KG1 (cell line): ENCODE data around the gene CADM2.
A peak's percentile ranks its signal among the peaks of the same experiment; 100 is the strongest.

ENCODE experiments used
- DNase-seq: peaks from one replicate; lab custom pipeline; 2025; lab: John Stamatoyannopoulos, UW

CADM2 gene

DNA sequence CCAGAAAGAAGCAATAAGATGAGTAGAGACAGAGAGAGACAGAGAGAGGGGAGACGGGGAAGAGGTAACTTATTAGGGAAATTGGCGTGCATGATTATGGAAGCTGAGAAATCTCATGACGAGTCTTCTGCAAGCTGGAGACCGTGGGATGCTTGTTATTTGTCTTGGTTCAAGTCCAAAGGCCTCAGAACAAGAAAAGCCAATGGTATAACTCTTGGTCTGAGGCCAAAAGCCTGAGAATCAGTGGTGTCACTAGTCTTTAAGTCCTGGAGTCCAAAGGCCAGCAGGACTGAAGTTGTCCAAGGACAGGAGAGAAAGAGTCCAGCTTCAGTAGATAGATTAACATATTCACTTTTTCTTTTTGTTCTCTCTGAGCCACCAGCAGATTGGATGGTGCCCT, 613.6 kb downstream of the CADM2 start:
- no peak for DNase-seq

GRCh38 chr3:85572978-85573377, 614.2 kb downstream of the CADM2 start:
- no peak for DNase-seq

DNA sequence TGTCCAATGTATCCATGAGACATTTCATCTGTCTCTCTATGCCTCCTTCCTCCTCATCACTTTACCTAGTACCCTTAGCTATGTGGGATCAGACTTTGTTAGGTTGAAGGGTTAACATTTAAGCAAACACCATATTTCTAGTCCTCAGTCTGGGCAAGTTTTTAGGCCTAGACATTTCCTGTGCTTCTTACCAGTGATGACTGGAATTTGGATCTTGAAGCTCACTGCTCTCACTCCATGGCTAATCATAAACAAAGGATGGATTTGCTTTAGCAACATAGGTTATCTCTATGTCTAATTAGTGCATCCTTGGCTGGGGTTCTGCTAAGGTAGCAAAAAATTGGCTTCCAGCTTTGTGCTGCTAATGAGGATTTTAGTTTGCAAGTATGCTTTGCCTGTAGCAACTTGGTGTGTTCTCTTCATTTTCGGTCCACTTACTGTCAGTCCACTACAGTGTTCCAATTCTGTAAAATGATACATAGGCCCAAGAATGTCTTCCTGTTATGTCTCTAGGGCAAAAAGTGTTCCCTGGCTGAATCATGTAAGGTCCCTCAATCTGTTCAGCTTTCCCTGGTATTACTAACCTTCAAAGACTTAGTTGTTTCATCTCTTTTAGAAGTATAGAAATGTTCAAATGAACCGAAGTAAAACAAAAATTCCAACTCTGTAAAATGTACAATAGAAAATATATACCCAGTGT, 615.4 kb downstream of the CADM2 start:
- no peak for DNase-seq

DNA sequence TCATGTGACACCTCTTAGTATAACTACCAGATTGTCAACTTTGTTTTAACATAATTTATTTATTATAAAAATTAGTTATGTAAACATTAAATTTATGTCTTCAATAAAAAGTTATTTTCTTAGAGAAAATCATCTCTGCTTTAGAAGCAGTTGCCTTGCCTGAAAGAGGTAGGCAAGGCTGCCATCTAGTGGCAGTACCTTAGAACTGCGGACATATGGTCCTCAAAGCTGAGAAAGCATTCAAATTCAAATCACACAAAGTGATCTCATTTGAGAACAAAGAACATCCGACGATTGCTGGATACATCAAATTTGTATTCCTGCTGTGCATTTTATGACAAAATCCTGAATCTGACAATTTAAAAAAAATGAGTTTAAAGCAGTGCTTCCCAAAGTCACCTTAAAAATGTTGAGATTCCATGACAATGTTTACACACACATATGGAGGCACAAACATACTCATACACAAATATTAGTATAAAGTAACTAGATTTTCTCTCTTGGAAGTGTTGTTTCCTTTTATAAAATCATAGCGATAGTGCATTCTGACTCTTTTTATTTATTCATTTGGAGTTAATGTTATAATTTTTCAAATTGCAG, 617.4 kb downstream of the CADM2 start:
- peak; percentile 36 for DNase-seq

GRCh38 chr3:85576697-85577200, 618.0 kb downstream of the CADM2 start:
- DNase-seq: no peak

- DNase-seq: no peak
These were observed 626.1 kb downstream of the CADM2 start for GRCh38 chr3:85584779-85585356.

- DNase-seq: no peak
These were observed 627.2 kb downstream of the CADM2 start for GRCh38 chr3:85586018-85586417.

DNA sequence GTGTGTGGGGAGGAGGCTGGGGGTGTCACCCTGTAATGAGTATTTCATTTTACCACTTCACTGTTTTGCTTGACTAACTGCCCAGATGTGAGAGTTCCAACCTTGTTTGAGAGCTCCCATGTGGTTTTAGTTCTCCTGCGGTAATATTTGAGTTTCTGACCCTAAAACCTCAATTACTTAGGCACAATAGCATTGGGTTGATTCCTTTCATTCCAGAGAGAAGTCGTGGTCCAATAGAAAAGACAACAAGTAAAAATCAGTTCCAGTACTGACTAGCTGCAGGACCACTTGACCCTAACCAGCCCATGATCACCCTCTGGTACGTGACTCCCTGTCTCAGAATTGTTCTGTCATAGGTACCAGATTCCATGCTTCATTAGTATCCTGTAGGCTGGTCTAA, 630.4 kb downstream of the CADM2 start:
- DNase-seq: no peak

GRCh38 chr3:85591451-85591850, 632.7 kb downstream of the CADM2 start:
- DNase-seq: no peak

DNA sequence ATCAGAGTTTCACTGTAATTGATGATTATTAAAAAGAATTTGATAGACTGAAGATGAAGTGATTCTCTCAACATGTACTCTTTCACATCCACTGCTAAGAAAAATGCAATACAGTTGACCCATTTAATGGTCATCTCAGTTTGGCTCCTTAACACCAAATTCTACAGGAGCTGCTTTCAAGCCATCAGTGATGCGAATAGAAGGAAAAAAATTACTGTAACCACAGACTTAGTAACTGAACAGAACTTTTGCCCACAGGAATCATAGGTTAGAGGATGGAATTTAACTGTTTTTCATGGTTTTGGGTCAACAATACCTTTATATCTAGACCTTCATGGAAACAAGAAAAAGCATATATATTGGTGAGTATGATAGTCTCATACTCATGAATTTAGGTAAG, 633.5 kb downstream of the CADM2 start:
- DNase-seq: no peak

DNA sequence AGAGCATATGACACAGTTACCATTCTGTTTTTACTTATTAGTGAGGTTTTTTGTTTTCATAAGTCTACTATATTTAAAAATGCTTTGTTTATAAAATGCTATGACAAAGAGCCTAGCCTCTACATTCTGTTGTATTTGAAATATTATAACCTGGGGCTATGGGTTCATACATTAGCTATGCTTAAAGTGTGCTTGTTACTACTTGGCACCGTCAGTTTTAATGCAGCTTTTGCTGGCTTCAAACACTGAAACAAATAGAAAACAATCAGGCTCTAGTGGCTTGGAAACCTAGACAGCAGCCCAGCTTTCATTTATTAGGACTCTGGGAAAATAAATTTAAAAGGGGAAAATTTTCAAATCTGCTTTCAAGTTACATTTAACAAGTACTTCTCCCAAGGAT, 635.9 kb downstream of the CADM2 start:
- no peak for DNase-seq

DNA sequence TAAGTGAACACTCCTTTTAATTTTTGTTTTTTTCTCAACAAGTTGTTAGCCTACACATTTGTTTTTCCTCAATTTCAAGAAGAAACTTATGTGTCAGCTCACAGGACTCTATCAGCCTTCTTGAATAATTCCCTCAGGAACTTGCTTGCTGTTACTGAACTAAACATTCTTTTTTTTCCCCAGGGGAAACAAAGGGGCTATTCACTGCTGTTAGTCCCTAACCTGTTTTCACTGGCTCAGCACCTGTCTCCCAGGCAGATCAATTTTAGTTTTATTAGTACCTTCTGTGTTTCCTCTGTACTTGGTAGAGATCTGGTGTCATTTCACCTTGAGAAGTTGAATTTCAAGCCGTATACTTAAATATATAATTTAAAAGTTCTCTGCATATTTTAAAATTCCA, 644.6 kb downstream of the CADM2 start:
- no peak for DNase-seq

DNA sequence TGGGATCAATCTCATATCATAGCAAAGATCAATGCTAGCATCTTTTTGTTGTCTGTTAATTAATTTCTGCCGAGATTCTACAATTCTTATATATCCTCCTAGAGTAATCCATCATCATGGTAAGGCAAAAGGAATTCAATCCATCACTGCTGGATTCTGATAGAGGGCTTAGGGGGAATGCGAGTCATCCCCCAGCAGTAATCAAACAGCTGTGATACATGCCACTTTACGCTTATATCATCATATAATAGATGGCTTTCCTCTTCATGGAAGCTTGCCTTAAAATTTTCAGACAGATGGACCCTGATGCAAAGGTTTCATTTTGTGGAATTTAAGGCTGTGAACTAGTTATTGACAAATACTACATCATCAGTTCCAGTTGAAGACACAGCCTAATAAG, 645.9 kb downstream of the CADM2 start:
- DNase-seq: no peak

DNA sequence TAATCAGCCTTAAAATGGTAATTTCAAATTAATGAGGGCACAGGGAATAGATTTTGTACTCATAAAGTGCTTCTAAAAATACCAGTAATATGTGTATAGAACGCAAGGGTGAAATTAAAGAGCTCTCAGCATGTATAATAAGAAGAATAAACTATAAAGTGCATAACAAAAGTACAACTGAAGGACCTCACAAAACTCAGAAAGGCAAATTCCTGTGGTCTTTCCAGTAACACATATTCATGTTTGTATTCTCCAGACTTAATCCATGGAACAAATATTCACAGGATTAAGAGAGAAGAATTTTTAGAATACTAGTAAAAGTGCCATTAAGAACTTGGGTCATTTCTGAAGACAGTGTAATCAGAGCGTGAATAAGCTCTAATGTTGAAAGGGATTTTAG, 646.3 kb downstream of the CADM2 start:
- DNase-seq: no peak

DNA sequence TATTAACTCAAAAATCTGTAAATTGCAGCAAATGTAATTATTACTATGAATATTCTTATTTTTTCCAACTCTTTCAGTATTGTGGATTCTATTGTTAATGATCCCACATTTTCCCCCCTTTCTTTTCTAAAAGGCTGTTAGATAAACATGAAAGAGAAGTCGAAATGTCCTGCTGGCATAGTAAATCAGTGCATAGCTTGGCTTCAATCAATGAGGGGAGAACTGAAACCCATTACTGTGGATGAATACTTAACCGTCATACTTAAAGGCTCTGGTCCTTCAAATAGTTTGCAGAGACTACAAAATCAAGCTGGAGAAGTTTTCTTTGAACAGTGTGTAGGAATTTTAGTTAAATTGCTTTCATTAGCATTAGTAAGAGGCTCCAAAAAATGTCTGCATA, 667.9 kb downstream of the CADM2 start:
- no peak for DNase-seq

GRCh38 chr3:85627932-85628331, 669.1 kb downstream of the CADM2 start:
- DNase-seq: no peak

DNA sequence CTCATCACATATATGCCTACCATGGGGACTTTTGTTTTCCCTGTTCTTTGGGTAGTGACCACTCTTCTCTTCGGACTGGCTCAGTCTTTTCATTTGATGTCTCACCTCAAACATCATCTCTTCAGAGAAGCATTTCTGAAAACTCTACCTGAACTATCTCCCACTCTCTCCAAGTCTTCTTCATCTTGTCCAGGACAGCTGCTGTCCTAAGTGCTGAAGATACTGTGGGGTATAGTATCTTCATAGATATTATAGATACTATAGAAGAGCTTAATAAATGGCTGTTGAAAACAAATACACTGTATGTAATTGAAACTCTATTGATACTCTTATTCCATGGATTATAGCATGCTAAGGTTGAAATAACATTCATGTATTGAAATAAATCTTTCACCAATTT, 672.3 kb downstream of the CADM2 start:
- DNase-seq: no peak

DNA sequence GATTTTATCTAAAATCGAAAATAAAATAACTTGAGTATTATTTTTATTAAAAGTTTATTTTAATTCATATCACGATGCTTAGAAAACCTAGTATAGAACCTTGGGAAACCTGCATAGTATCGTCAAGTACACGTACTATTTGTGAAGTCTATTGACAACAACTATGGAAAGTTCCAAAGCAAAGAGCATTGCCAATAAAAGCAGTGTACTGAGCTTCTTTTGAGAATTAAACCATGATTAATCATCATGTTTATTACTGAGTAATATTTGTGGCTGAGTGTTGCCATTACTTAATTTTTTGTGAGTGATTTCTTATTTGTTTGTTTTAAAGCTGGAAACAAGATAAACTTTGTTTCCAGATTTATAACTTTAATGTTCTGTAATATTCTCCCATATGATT, 674.1 kb downstream of the CADM2 start:
- no peak for DNase-seq

GRCh38 chr3:85652360-85652759, 693.6 kb downstream of the CADM2 start:
- DNase-seq: no peak

- no peak for DNase-seq
These were observed 701.7 kb downstream of the CADM2 start for GRCh38 chr3:85660451-85660850.

- DNase-seq: no peak
These were observed 703.7 kb downstream of the CADM2 start for GRCh38 chr3:85662462-85662861.

DNA sequence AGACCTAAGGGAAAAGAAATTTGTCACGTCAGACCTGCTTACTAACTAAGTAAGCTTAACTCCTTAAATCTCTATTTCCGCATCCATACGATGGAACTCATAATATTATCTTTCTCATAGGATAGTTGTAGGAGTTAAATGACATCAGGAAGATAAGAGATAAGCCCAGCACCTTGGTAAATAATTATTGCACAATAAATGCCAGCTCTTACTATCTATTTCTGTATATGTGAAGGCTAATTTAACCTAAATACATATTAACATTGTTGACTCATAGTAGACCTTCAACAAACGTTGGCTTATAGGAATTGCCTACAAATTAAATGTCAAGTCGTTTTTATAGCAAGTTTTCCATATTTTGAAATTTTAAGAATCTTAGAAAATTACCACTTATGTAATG, 709.0 kb downstream of the CADM2 start:
- DNase-seq: no peak

- DNase-seq: no peak
These were observed 711.9 kb downstream of the CADM2 start for GRCh38 chr3:85670634-85671205.
